IPS-18c (cell line): ENCODE data around the gene TMEM89.

Experiments
- H3K4me3 ChIP-seq: 2 replicates; pipeline ENCODE4 v1.7.0; 2013; ENCODE audit warnings: low read depth, mild to moderate bottlenecking, low read length, moderate library complexity; ENCODE audit not compliant: insufficient read depth
- H3K9me3 ChIP-seq: one replicate; pipeline ENCODE4 v1.6.1; 2013; ENCODE audit warnings: mild to moderate bottlenecking, low read length, moderate library complexity; ENCODE audit not compliant: control insufficient read depth, insufficient read depth

Gene TMEM89

DNA sequence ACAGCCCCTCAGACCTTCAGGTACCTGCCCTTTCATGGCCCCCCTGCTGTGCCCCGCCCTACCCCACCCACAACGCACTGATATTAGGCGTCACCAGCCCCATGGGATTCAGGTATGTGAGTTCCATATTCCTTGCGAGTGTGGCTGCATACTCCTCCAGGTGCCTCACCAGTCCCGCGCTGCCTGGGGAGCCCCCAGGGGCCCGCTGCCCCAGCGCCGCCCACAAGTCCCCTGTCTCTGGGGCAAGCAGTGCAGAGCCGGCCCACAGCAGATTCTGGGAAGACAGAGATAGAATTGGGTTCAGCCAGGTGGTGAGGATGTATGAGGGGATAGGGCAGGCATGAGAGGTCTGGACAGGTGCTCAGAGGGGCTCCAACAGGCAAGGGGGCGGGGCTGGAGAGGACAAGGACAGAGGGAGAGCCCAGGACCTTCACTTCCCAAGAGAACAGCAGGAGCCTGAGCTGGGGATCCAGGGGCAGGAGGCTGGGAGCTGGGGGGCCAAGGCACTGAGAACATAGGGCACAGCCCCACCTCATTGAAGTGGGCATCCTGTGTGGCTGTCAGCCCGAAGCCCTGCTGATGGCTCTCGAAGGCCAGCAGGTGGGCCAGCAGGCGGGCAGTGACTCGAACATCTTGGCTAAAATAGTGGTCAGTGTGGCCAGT is 26.8 kb upstream of the TMEM89 start:
- no peak overlapping the region for H3K4me3 ChIP-seq
- no peaks in the 10 kb centered on the region for H3K9me3 ChIP-seq

DNA sequence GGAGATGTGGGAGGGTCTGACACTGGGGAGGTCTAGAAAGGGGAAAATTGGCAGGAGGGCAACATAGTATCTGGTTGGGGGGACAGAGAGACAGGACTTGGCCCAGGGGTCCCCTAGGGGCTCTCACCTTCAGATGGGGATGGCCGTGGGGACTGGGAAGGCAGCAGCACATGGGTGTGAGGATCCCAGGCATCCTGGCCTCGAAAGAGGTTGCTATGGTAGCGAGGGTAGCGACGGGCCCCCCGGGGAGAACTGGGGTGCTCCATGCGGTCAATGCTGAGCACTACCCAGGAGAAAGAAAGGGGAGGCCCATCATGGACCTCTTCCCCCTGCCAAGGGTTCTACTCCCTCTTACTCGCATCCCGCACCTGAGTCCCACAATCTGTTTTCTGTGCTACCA is 26.1 kb upstream of the TMEM89 start:
- Histone ChIP-seq H3K4me3 (no peak overlapping the region), H3K9me3 (no peaks in the 10 kb centered on the region)

DNA sequence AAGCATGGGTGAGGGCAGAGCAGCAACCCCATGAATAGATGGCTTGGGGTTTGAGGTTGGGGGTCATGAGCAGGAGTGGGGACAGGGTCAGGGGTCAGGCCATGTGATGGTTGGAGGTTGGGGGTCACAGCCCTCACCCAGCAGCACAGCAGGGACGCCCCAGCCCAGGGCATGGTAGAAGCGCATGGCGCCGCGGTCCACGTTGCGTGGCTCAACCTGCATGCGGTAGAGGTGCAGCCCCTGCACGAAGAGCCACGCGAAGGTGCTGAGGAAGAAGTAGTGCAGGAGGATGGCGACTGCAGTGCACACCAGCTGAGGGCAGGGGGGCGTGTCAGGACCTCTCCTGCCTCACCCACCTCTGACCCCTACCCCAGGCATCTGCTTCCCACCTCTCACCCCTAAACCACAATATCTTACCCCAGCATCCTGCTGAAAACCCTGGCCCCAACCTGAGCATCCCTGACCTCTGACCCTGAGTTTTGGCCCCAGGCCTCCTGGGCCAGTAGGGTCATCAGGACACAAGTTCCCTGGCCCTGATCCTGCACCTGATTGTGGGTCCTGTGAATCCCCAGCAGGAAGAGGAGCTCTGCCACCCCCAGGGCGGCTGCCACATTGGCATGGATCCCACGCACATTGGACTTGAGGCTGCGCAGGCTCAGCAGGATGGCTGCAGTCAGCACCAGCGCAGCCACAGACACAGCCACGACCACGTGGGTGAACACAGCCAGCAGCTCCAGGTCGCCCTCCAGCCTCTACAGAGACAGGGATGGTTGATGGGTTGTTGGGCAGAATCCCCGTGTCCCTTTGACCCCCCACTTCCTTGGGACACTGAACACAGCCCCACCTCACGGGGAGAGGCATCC is 23.6 kb upstream of the TMEM89 start:
- Histone ChIP-seq H3K9me3 (no peaks in the 10 kb centered on the region), H3K4me3 (no peak overlapping the region)

DNA sequence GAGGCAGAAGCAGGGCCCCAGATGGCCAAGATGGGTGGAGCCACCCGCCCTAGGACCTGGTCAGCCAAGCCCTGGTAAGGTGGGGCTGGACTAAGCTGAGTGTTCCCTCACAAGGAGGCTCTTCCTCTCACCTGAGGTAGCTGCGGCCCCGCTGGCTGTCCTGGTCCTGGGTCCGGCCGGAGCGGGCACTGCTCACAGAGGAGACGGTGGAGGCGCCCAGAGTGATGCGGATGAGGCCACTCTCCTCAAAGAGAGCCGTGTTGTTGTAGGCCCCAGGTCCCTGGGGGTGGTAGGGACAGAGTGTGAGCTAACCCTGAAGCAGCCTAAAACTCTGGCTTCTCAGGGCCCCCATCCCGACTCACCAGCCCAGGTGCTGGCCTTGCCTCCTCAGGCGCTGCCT is 21.0 kb upstream of the TMEM89 start:
- H3K4me3 ChIP-seq, result no peak overlapping the region
- no peaks in the 10 kb centered on the region for H3K9me3 ChIP-seq

DNA sequence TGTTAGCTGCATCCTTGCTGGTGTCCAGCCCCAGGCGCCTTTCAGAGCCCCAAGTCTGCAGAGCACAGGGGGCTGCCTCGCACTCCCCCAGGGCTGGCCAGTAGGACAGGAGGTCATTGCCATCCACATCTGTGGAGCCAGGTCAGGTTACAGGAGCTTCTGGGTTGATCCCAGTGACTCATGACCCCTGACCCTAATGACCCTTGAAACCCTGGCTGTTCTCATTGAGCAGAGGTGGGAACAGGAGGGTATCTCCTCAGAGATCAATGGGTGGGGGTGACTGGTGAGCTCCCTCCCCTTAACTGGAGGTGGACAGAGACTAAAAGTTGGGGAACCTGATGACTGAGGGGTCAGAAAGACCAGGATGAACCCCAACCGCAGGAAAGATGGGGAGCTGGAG is 19.8 kb upstream of the TMEM89 start:
- Histone ChIP-seq H3K9me3 (no peaks in the 10 kb centered on the region), H3K4me3 (no peak overlapping the region)

DNA sequence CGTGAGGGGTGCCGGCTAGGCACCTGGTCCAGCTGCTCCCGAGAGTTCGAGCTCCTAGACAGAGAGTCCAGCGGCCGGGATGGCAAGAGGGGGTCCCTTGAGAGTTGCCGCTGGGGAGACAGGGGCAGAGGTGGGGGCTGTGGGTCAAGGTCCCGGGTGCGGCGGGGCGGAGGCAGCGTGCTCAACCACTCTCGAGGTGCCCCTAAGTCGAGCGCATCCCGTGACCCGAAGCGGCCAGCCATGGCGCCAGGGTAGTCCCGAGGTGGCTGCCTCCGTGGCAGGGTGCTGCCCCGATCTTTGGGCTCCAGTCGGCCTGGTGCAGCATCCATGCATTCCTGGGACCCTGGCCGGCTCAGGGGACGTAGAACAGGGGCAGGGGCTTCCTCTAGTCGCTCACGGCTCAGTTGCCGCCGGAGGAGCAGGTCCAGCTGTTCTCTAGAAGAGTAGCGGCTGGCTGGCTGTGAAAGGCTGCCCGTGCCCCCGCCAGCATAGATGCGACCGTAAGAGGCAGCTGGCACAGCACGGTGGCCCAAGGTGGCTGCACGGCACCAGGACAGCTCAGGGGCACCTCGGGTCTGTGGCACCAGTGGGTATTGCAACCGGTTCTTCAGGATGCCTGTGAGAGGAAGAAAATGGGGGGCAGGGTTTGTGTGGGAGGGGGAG is 18.5 kb upstream of the TMEM89 start:
- Histone ChIP-seq H3K4me3 (no peak overlapping the region), H3K9me3 (peaks cover 2% of the 10 kb centered on the region)

DNA sequence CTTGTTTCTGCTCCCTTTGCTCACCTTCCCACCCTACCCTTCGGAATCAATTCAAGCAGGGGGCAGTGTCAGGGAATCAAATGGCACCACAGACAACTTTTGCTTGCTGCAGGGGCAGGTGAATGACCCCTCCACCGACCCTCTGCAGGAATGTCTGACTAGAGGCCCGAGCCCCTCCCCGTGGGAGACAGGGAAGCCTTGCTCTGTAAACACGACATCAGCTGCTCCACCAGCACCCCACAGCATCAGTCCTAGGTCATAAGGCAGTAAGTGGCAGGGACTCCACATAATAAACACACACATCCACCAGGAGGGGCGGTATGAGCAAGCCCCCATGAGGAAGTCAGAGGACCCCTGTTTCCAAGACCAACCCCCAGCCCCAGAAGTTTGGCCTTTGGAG is 15.7 kb upstream of the TMEM89 start:
- H3K4me3 ChIP-seq, result no peak overlapping the region
- peaks cover 2% of the 10 kb centered on the region for H3K9me3 ChIP-seq

DNA sequence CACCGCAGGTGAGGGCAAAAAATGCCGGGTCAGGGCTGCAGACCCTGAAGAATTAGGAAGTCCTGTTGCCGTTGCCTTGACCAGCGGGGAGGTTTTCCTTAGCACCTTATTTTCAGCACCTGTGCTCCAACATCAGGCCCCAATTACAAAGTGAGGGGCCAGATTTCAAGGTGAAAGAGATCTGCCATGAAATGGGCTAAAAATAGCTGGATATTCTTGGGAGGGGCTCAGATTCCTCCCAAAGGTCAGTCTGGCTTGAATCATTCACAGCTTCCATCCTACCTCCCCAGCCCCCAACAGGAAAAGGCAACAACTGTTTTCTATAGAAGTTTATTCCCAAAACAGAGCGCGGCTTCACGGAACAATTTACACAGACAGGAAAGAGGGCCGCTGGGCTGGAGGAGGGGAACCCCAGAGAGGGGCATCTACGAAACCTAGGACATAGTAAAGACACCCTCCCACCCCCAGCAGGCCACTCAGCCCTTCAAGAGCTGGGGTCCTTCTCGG is 14.6 kb upstream of the TMEM89 start:
- peaks cover 2% of the 10 kb centered on the region for H3K9me3 ChIP-seq

DNA sequence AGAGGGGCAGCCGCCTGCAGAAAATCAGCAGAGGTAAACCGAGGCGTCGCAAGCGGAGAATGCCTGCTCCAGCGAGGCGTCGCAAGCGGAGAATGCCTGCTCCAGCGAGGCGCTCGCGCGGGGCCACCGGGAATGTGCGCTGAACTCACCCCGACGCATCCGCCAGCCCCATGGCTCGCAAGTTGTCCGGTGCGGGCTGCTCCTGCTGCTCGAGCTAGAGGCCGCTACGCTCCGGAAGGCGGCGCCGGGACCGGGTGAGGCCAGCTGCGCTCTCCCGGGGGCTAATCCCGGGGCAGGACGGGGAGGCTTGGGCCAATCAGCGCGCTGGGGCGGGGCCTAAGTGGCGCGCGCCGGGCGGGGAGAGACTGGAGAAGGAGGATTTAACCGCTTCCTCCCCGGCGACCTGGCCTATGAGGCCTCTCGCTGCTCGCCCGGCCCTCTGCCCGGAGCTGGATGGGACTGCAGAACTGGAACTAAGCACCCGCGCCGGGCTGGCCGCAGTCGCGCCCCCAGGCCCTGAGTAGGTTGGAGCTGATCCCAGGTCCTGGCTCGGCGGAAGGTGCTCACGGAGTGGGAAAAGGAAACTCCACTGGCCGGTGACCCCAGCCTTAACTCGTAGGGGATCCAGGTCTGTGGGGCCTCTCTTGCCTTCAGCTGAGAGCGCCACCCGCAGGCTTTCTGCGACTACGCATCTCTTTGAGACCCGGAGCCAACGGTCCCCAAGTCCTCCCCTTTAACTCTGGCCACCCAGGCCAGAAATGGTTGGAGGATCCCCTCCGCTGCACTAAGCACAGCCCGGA is 13.9 kb upstream of the TMEM89 start, which contains the start of gene SLC26A6:
Gene SLC26A6, minus strand, starts transcription at position 240 of the 800 bp plus-strand sequence. Its CDS starts 68 bp downstream, at position 172.
- H3K4me3 ChIP-seq, result peak within 1 kb of the TSS; percentile 99
- H3K9me3 ChIP-seq, result peaks cover 2% of the 10 kb centered on the region

More for the DNA sequence above, 14.6 kb upstream of the TMEM89 start:
- peak overlapping the region; percentile 99 for H3K4me3 ChIP-seq

DNA sequence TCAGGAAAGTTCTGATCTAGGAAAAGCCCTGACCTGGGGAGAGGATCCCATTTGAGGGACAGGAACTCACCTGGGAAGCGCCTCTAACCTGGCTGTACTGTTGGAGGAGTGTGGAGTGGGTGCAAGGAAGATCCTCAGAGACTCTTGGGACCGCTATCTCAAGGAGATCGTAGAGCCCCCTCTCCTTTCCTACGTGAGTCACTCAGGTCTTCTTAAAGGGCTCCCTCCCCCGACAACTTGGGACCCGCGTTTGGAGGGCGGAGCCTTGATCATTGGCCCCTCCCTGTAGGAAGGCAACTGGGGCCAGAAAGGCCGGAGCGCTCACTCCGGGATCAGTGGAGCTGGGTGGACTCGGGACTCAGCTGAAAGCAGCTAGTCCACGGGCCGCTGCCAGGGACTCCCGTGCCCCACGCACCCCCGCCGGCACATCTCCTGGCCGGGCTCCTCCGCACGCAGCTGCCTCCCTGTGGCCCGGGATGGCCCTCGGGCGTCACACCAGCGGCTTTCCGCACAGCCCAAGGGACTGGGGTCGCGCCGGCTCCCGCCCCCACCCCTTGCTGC is 13.2 kb upstream of the TMEM89 start:
- peaks cover 2% of the 10 kb centered on the region for H3K9me3 ChIP-seq
- peak overlapping the region; percentile 99 for H3K4me3 ChIP-seq

DNA sequence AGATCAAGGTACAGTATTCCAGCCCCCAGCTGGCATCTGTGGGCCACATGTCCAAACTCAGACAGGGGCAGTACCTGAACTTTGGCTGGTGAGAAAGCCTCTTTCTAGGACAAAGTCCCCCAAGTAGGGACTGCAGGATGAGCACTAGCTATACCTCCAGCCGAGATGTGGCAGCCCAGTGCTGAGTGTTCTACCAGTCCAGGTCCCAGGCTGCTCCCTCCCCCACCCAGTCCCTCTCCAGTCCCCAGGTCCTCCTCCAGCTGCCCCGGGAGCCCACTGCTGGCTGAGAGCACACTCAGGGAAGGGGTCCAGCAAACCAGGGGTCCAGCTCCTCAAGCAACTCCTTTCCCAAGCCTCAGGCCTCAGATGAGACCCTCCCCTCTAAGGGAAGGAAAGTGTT is 12.2 kb upstream of the TMEM89 start:
- peak overlapping the region; percentile 99; the same call in 1 of the 2 replicates for H3K4me3 ChIP-seq

DNA sequence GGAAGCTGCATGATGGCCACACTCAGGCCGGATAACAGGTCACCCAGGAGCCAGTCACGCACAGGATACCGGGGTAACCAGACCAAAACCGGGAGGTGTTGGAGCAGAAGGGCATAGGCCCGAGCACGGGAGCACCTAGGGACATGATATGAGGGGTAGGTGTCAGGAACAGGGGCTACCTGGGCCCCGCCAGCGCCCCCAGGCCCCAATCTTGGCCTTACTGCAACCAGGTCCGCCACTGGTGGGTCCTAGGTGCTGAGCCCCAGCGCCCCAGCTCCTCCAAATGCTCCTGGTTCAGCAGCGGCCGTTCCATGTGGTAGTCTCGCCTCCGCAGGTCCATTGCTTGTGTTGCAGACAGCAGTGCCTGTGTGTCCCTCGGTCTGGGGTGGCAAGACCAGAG is 11.7 kb upstream of the TMEM89 start:
- H3K4me3 ChIP-seq, result no peak overlapping the region
- H3K9me3 ChIP-seq, result peaks cover 2% of the 10 kb centered on the region

More for the DNA sequence above, 12.2 kb upstream of the TMEM89 start:
- H3K9me3 ChIP-seq, result peaks cover 2% of the 10 kb centered on the region

DNA sequence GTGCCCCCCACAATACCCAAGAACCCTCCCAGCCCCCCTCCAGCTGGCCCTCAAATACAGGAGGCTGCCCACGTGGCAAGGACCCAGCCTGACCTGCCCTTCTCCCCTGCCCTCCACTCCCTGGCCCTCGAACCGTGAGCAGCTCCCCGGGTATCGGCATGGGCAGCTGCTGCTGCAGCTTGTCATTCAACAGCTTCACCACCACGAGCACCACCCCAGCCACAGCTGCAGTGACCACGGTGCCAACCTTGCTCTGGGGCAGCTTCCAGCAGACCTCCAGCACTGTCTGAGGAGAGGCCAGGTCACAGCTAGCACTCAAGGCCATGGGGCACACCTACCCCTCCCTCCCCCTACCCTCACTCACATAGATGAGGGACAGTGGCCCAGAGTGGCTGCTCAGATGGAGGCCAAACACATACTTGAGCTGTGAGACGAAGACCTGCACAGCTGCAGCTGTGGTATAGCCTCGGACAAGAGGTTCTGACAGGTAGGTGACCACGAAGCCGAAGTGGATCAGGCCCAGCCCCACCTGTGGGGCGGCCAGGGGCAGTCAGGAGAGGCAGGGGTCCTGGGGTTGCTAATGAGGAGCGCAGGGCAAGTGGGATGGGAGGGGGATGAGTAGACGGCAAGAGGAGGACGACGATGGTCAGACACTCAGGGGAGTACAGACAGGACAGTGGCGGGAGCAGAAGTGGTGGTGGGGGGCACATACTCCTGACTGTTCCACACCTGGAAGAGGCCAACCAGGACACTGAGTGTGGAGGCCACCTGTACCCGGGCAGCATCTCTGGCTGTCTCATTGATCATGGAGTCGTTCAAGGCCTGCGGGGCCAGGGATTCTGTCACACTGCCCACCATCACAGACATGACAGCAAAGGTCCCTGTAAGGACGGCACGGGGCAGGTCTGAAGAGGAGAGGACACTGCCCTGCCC is 10.2 kb upstream of the TMEM89 start:
- Histone ChIP-seq H3K4me3 (no peak overlapping the region), H3K9me3 (peaks cover 2% of the 10 kb centered on the region)

DNA sequence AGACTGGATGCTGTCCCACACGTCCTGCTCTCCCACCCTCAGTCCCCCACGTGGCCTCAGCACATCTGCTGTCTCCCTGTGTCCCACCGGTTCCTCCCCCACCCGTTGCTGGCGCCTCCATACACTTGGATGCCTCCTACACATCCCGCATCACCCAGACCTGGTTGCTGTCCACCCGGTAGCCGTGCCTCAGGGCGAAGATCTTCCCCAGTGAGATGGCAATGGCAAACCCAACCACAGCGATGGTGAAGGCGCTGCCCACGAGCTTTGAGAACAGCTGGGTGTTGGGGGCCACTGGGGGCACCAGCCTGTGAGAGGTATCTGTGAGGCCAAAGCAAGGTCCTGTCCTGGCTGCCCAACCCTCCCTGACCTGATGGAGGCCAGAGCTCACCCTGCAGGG is 9.3 kb upstream of the TMEM89 start:
- no peak overlapping the region for H3K4me3 ChIP-seq
- peaks cover 2% of the 10 kb centered on the region for H3K9me3 ChIP-seq

DNA sequence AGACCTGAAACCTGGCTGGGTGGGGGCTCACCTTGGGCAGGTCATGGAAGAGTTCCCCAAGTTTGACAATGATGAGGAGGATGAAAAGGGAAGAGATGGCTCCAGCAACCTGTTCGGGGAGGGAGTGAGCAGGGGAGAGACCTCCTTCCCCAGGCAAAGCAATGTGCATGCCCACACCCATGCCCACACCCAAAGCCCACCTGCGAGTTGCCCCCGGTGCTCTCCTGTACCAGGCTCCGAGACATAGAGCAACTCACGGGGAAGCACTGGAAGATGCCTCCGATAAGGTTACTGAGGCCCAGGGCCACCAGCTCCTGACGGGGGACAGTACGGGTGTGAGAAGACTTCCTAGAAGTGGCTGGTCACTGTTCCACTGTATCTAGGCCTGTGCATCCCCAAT is 8.8 kb upstream of the TMEM89 start:
- H3K9me3 ChIP-seq, result peaks cover 2% of the 10 kb centered on the region
- no peak overlapping the region for H3K4me3 ChIP-seq

DNA sequence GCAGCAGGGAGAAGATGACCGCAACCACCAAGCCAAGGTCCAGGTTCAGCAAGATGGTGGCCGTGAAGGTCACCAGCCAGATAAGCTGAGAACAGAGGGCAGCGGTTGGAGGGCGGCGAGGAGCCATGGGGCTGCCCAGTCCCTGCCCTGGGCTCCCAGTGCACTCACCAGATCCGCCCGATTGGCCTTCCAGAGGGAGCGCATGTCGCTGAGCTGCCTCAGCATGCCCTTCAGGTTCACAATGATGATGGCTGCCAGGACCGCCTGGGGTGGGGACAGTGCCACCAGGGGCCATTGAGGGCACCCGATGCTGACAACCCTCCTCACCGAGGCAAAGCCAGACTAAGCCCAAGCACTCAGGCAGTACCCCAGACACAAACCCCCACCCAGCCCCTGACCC is 8.3 kb upstream of the TMEM89 start:
- Histone ChIP-seq H3K9me3 (no peaks in the 10 kb centered on the region), H3K4me3 (no peak overlapping the region)
